Esophagus muscularis mucosa (tissue), 4 donors: ENCODE results near the gene GFER. TPM values are rescaled to one million over a fixed set of nuclear protein-coding genes. Genes with fewer than 3 reads are reported as not detected.
A peak's percentile ranks its signal among the peaks of the same experiment; 100 is the strongest.

Source experiments
- DNase-seq: peaks from one replicate; pipeline ENCODE4 v3.0.0-alpha.2; 2017; ENCODE audit errors: extremely low spot score
- H3K27ac ChIP-seq, 4 donors: fragments of 200-600 bp; sonication (generic); replicated peaks in 1 of 4; 1 replicate in 3 of 4; 2 replicates in 1 of 4; pipeline ENCODE4 v1.5.1; 2016 to 2019; ENCODE audit warnings: mild to moderate bottlenecking in 1 of 4
- H3K27me3 ChIP-seq, 4 donors: fragments of 200-600 bp; sonication (generic); one replicate each; pipeline versions ENCODE4 v1.5.1 to v1.6.0; 2016 to 2019
- H3K36me3 ChIP-seq, 4 donors: fragments of 200-600 bp; sonication (generic); one replicate each; pipeline ENCODE4 v1.5.1; 2016 to 2019
- H3K4me1 ChIP-seq, 4 donors: fragments of 200-600 bp; sonication (generic); one replicate each; pipeline ENCODE4 v1.5.1; 2016 to 2019
- H3K4me3 ChIP-seq, 4 donors: fragments of 200-600 bp; sonication (generic); 1 replicate in 2 of 4; 2 replicates in 2 of 4; pipeline ENCODE4 v1.5.1; 2016 to 2019; ENCODE audit warnings: mild to moderate bottlenecking in 4 of 4, moderate library complexity in 1 of 4
- H3K9me3 ChIP-seq, 4 donors: fragments of 200-600 bp; sonication (generic); 1 replicate in 3 of 4; 2 replicates in 1 of 4; pipeline ENCODE4 v1.5.1; 2016 to 2019
- EP300 ChIP-seq: sonication (generic); formaldehyde crosslinking; IDR thresholded peaks from one replicate; pipeline ENCODE4 v1.6.1; 2017; ENCODE audit warnings: antibody characterized with exemption
- POLR2A ChIP-seq: fragments of 450-650 bp; IDR thresholded peaks from one replicate; pipeline ENCODE4 v1.6.1; 2017; ENCODE audit warnings: antibody characterized with exemption, moderate library complexity, mild to moderate bottlenecking, low read depth
- POLR2AphosphoS5 ChIP-seq, 2 donors: sonication (generic); formaldehyde crosslinking; IDR thresholded peaks; one replicate each; pipeline ENCODE4 v1.6.1; 2017; ENCODE audit warnings: antibody characterized with exemption in 2 of 2
- WGBS: methylation state at CpG from one replicate; pipeline ENCODE4 v1.1.5; 2018; 5-methylcytosine and 5-hydroxymethylcytosine counted together
- intact Hi-C: fragments of 100-400 bp; cut with DNase I; formaldehyde crosslinking; loops from one replicate; pipeline ENCODE4 v1.15.1; 2023
- small RNA-seq, 3 donors: library from RNA; depleted of rRNA; stranded (forward); fragments of <200 nt; gene quantifications; one replicate each; pipeline ENCODE3, GENCODE V24; 2016
- total RNA-seq, 4 donors: library from RNA; depleted of rRNA; stranded (reverse); fragments of >200 nt; gene quantifications; one replicate each; pipeline versions ENCODE4 v1.1.0 to v1.2.1, GENCODE V29; 2016
- TF ChIP-seq, protein P1 (sequence below), 3 experiments: fragments of 200-600 bp in 2 of 3; fragments of 450-650 bp in 1 of 3; sonication (generic) in 2 of 3; IDR thresholded peaks; one replicate each; pipeline ENCODE4 v1.5.1; 2017 to 2019; ENCODE audit warnings: antibody characterized with exemption in 3 of 3, mild to moderate bottlenecking in 2 of 3, moderate library complexity in 1 of 3

GFER gene
- total RNA-seq, 4 donors from 2014 or later: 14.1 to 38.5 (median 23.7) TPM

DNA sequence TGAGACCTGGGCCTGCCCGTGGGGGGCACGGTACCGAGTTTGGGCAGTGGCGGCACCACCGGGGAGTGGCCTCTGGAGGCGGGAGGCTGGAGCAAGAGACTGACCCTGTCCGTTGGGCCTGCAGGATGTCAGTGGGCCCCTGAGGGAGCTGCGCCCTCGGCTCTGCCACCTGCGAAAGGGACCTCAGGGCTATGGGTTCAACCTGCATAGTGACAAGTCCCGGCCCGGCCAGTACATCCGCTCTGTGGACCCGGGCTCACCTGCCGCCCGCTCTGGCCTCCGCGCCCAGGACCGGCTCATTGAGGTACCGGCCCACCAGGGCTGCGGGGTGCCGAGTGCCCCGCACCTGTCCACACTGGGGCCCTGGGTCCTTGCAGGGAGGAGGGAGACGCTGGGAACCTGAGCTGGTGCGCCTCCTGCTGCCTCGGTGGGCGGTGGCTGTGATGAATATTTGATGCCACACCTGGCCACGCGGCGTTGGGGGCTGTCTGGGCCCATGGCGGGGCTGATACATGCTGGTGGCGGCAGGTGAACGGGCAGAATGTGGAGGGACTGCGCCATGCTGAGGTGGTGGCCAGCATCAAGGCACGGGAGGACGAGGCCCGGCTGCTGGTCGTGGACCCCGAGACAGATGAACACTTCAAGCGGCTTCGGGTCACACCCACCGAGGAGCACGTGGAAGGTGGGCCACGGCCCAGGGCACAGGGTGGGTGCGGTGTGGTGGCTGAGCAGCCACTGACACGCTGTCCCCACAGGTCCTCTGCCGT, 52.4 kb downstream of the GFER start:
- Histone ChIP-seq H3K4me1 (peaks cover 80 to 92% (median 90%) of the 10 kb centered on the region in 4 donors), H3K27me3 (no peaks in the 10 kb centered on the region), H3K36me3 (peaks cover 0 to 65% (median 16%) of the 10 kb centered on the region in 4 donors), H3K4me3 (peak overlapping the region; percentile 31 to 51 (median 38)), H3K9me3 (no peaks in the 10 kb centered on the region), H3K27ac (peak overlapping the region; percentile 83 to 92 (median 86))
- WGBS: 94% methylated on average over 20 of the region's 47 CpGs
- intact Hi-C loops: no loop called here
- DNase-seq: no peak
- TF ChIP-seq POLR2A (no peak), POLR2AphosphoS5 (IDR thresholded peaks at IDR 0.05) (no peak), EP300 (no peak)
- TF ChIP-seq, protein P1, sequence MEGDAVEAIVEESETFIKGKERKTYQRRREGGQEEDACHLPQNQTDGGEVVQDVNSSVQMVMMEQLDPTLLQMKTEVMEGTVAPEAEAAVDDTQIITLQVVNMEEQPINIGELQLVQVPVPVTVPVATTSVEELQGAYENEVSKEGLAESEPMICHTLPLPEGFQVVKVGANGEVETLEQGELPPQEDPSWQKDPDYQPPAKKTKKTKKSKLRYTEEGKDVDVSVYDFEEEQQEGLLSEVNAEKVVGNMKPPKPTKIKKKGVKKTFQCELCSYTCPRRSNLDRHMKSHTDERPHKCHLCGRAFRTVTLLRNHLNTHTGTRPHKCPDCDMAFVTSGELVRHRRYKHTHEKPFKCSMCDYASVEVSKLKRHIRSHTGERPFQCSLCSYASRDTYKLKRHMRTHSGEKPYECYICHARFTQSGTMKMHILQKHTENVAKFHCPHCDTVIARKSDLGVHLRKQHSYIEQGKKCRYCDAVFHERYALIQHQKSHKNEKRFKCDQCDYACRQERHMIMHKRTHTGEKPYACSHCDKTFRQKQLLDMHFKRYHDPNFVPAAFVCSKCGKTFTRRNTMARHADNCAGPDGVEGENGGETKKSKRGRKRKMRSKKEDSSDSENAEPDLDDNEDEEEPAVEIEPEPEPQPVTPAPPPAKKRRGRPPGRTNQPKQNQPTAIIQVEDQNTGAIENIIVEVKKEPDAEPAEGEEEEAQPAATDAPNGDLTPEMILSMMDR (IDR thresholded peaks at IDR 0.05): no peak

DNA sequence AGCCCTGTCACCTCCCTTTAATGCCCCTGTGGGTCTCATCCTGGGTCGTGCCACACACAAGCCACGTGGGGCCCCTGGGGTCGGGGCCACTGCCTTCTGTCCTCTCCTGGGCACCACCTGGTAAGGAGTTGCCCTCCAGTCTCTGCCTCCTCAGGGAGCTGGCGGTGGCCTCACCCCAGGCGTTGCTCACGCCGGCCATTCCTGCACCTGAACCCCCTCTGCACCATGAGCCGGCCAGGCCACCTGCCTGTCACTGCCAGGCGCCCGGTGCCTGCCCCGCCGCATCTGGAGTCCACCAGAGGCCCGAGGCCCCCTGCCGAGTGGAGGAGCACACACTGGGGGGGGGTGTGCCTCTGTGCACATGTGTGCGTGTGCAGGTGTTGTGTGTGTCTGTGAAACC, 53.1 kb downstream of the GFER start:
- DNase-seq: no peak
- no peak for TF ChIP-seq POLR2A
- TF ChIP-seq, protein P1 (IDR thresholded peaks at IDR 0.05): no peak
- no peak for TF ChIP-seq EP300
- TF ChIP-seq POLR2AphosphoS5 (IDR thresholded peaks at IDR 0.05): no peak
- Histone ChIP-seq H3K36me3 (peaks cover 0 to 59% (median 15%) of the 10 kb centered on the region in 4 donors), H3K4me1 (peaks cover 85 to 94% (median 91%) of the 10 kb centered on the region in 4 donors), H3K27me3 (no peaks in the 10 kb centered on the region), H3K27ac (peak overlapping the region; percentile 83 to 92 (median 86)), H3K4me3 (peak overlapping the region in 1 of 4 donors; percentile 43), H3K9me3 (no peaks in the 10 kb centered on the region)
- 91% methylated on average over 12 of the region's 15 CpGs for WGBS
- intact Hi-C loops: no loop called here

Small RNA genes lying within 50 kb of the gene (small RNA-seq; reads per million reads assigned to genes)
- 0 to 0.17 (median 0) reads per million in 3 donors for gene AC005363.2
- 0 reads per million in 3 donors for gene RN7SL219P
- gene SNORA10: 0 reads per million in 3 donors
- 0 reads per million in 3 donors for gene SNORA64

Other genes with a start within 250 kb of the GFER start
- gene NME3, start 212.7 kb upstream of the GFER start, total RNA-seq: 100 to 1,000 TPM in 1 of 4 donors, 10 to 100 TPM in 3; 64.8 to 101 (median 83.7) TPM
- gene EME2, start 211.4 kb upstream of the GFER start, total RNA-seq: 10 to 100 TPM in 1 of 4 donors, 1 to 10 TPM in 3; 5.5 to 10.4 (median 6.5) TPM
- gene MRPS34, start 211.1 kb upstream of the GFER start, total RNA-seq: 10 to 100 TPM; 47.1 to 75.2 (median 64.2) TPM
- gene SPSB3, start 201.6 kb upstream of the GFER start, total RNA-seq: 100 to 1,000 TPM in 1 of 4 donors, 10 to 100 TPM in 3; 69.1 to 101 (median 78.6) TPM
- 10 to 100 TPM; 82.7 to 93.8 (median 87.6) TPM for gene NUBP2, start 201.2 kb upstream of the GFER start, total RNA-seq
- gene IGFALS, start 190.5 kb upstream of the GFER start, total RNA-seq: under 1 TPM in 2 of 4 donors, not detected in 2; 0.45 to 0.75 TPM
- 100 to 1,000 TPM; 148 to 264 (median 180) TPM for gene HAGH, start 157.4 kb upstream of the GFER start, total RNA-seq
- gene FAHD1, start 157.0 kb upstream of the GFER start, total RNA-seq: 10 to 100 TPM; 20.4 to 43.2 (median 39.5) TPM
- gene MEIOB, start 112.0 kb upstream of the GFER start, total RNA-seq: not detected
- not detected for gene HS3ST6, start 65.8 kb upstream of the GFER start, total RNA-seq
- 10 to 100 TPM; 46.0 to 78.7 (median 53.1) TPM for gene MSRB1, start 41.0 kb upstream of the GFER start, total RNA-seq
- not detected for gene RPL3L, start 29.5 kb upstream of the GFER start, total RNA-seq
- 100 to 1,000 TPM; 249 to 381 (median 295) TPM for gene NDUFB10, start 24.7 kb upstream of the GFER start, total RNA-seq
- gene RPS2, start 19.4 kb upstream of the GFER start, total RNA-seq: 1,000 to 10,000 TPM; 1,144 to 2,342 (median 1,414) TPM
- not detected for gene RNF151, start 17.3 kb upstream of the GFER start, total RNA-seq
- 10 to 100 TPM; 27.0 to 42.9 (median 36.9) TPM for gene TBL3, start 12.1 kb upstream of the GFER start, total RNA-seq
- gene NOXO1, start 2.7 kb upstream of the GFER start, total RNA-seq: under 1 TPM in 1 of 4 donors, not detected in 3; 0.52 TPM
- gene SYNGR3, start 5.8 kb downstream of the GFER start, total RNA-seq: 1 to 10 TPM; 2.1 to 5.6 (median 3.3) TPM
- gene ZNF598, start 25.6 kb downstream of the GFER start, total RNA-seq: 10 to 100 TPM; 23.3 to 46.5 (median 34.9) TPM
- not detected for gene NPW, start 35.6 kb downstream of the GFER start, total RNA-seq
- gene NHERF2, start 42.7 kb downstream of the GFER start, total RNA-seq: 100 to 1,000 TPM in 2 of 4 donors, 10 to 100 TPM in 2; 45.3 to 130 (median 88.3) TPM
- 10 to 100 TPM; 11.8 to 25.2 (median 18.9) TPM for gene NTHL1, start 63.6 kb downstream of the GFER start, total RNA-seq
- 10 to 100 TPM; 41.3 to 71.7 (median 52.0) TPM for gene TSC2, start 63.8 kb downstream of the GFER start, total RNA-seq
- gene PKD1, start 151.7 kb downstream of the GFER start, total RNA-seq: 100 to 1,000 TPM; 297 to 459 (median 366) TPM
- not detected for gene RAB26, start 164.4 kb downstream of the GFER start, total RNA-seq
- 10 to 100 TPM; 42.6 to 64.5 (median 54.3) TPM for gene TRAF7, start 171.6 kb downstream of the GFER start, total RNA-seq
- under 1 TPM; under 0.01 to 0.32 (median 0.09) TPM for gene CASKIN1, start 212.4 kb downstream of the GFER start, total RNA-seq
- 10 to 100 TPM; 23.7 to 62.8 (median 36.3) TPM for gene MLST8, start 221.3 kb downstream of the GFER start, total RNA-seq
- 1 to 10 TPM; 1.2 to 6.8 (median 5.7) TPM for gene BRICD5, start 226.7 kb downstream of the GFER start, total RNA-seq
- 10 to 100 TPM in 3 of 4 donors, 1 to 10 TPM in 1; 8.9 to 20.0 (median 13.7) TPM for gene PGP, start 230.6 kb downstream of the GFER start, total RNA-seq
- 10 to 100 TPM; 19.1 to 39.7 (median 28.5) TPM for gene E4F1, start 239.4 kb downstream of the GFER start, total RNA-seq